Measurements from ENCODE around the gene ORAI1. TPM values are rescaled to one million over a fixed set of nuclear protein-coding genes. Genes with fewer than 3 reads are reported as not detected.
"Not testable (repeated sequence)": the region's sequence is repeated elsewhere in the genome, so short reads cannot be mapped to it uniquely, and the experiment has no call there.

The ORAI1 gene
- total RNA-seq, 1 experiment from 2014 or later = 22.3 TPM

DNA sequence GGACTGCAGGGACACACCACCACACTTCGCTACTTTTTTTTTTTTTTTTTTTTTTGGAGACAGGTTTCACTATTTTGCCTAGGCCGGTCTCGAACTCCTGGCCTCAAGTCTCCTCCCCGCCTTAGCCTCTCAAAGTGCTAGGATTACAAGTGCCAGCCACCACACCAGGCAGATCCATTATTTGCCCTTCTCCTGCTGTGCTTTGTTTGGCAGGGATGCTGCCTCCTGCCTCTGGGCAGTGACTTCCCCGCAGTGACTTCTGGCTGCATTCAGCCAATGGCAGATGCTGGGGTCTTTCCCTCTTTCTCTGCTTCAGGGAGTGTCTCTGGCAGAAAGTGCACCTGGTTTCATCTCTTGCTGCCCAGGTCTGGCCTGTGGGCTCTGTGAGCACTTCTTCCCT lies 49.9 kb downstream of the ORAI1 start:
- in situ Hi-C loops (cut with HindIII; ENCODE audit: low sequenced_read_pairs) = no loop called here
- DNase-seq (ENCODE audit: low spot score) = no peak

- in situ Hi-C loops (cut with HindIII; ENCODE audit: low sequenced_read_pairs) = no loop called here
- no peak for DNase-seq (ENCODE audit: low spot score)
Observed at GRCh38 chr12:121678305-121678704, 52.0 kb downstream of the ORAI1 start.

DNA sequence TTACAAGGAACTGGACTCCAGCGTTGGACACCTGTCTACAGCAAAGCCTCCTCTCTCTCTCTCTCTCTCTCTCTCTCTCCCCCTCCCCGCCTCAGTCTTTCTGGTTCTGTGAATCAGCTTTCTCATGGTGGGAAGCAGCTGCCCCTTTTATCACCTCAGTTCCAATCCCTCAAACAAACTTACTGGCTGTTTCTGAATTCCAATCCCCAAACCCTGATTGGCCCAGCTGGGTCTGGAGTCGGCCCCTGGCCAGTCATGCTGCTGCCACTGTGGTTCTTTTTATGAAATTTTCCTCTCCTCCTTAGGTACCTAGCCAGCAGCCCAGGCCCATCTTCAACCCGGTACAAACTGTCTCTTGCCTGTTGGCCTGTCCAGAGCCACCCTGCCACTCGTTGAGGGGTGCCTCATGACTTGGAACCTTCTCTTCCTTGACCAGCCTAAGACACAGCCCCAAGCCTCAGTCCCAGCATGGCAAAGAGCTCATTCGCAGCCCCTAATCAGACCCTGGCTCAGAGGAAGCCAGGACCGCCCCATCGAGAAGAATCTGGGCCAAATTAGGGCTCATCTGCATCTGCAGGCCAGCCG lies 52.5 kb downstream of the ORAI1 start:
- in situ Hi-C loops (cut with HindIII; ENCODE audit: low sequenced_read_pairs) = no loop called here
- DNase-seq (ENCODE audit: low spot score) = no peak

DNA sequence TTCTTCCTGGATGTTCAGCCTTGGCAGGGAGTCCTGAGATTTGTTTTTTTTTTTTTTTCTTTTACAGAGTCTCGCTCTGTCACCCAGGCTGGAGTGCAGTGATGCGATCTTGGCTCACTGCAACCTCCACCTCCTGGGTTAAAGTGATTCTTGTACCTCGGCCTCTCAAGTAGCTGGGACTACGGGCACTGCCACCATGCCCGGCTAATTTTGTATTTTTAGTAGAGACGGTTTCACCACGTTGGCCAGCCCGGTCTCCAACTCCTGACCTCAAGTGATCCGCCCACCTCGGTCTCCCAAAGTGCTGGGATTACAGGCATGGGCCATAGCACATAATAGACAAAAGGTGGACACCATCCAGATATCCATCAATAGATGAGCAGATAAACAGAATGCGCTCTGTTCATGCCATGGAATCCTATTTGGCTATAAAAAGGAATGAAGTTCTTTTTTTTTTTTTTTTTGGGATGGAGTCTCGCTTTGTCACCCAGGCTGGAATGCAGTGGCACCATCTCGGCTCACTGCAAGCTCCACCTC lies 53.4 kb downstream of the ORAI1 start:
- in situ Hi-C loops (cut with HindIII; ENCODE audit: low sequenced_read_pairs); DNase-seq (ENCODE audit: low spot score): not testable (repeated sequence)

DNA sequence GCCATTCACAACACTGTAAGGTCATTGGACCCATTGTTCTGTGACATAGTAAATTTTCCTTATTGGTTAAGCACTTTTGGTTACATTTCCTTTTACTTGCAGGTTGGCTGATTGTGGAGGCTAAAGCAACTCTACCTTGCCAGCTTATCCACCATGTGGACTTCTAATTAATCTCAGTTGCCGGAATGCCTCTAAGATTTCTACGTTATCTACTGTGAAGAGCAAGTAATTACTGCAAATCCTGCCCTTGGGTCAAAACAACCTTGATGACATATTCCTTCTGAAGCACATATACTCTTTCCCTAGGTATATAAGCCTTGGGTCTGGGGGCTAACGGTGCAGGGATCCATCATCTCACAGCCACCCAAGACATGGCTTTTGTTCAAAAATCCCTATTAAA lies 62.6 kb downstream of the ORAI1 start:
- in situ Hi-C loops (cut with HindIII; ENCODE audit: low sequenced_read_pairs) = no loop called here
- DNase-seq (ENCODE audit: low spot score) = no peak

DNA sequence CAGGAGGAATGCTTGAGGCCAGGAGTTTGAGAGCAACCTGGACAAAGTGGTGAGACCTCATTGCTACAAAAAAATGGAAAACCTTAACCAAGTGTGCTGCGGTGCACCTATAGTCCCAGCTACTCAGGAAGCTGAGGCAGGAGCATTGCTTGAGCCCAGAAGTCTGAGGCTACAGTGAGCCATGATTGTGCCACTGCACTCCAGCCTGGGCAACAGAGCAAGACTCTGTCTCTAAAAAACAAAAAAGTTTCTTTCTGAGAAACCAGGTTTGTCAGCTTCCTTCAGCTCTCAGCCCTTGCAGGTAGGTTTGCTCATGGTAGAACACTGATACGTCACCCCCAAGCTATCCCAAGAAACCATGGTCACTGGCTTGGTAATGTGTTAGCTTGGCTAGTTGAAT lies 63.1 kb downstream of the ORAI1 start:
- no peak for DNase-seq (ENCODE audit: low spot score)
- in situ Hi-C loops (cut with HindIII; ENCODE audit: low sequenced_read_pairs) = no loop called here

Other genes starting within 250 kb of the ORAI1 start
- 39.0 and 43.8 TPM in 2 replicates for gene RNF34, start 226.4 kb upstream of the ORAI1 start, total RNA-seq (2014; rRNA removed; shearing (Covaris generic))
- gene KDM2B, start 45.5 kb upstream of the ORAI1 start, total RNA-seq (2014; rRNA removed; shearing (Covaris generic)) = 43.8 and 73.4 TPM in 2 replicates
- 0.41 and 0.80 TPM in 2 replicates for gene MORN3, start 43.1 kb downstream of the ORAI1 start, total RNA-seq (2014; rRNA removed; shearing (Covaris generic))
- gene TMEM120B, start 86.2 kb downstream of the ORAI1 start, total RNA-seq (2014; rRNA removed; shearing (Covaris generic)) = 22.6 and 27.9 TPM in 2 replicates
- gene RHOF, start 167.2 kb downstream of the ORAI1 start, total RNA-seq (2014; rRNA removed; shearing (Covaris generic)) = 35.3 and 46.6 TPM in 2 replicates
- gene SETD1B, start 177.5 kb downstream of the ORAI1 start, total RNA-seq (2014; rRNA removed; shearing (Covaris generic)) = 0.62 and 2.8 TPM in 2 replicates
- gene HPD, start 232.3 kb downstream of the ORAI1 start, total RNA-seq (2014; rRNA removed; shearing (Covaris generic)) = 16.2 and 20.0 TPM in 2 replicates